Ramos (cell line): ENCODE measurements around the gene GTF2F2.
"Not testable (repeated sequence)": the region's sequence is repeated elsewhere in the genome, so short reads cannot be mapped to it uniquely, and the experiment has no call there.

Source experiments
- in situ Hi-C: fragments of 300-500 bp; cut with MboI; formaldehyde crosslinking; loops from one replicate; pipeline ENCODE4 v1.14.3; 2022; ENCODE audit warnings: low sequenced_read_pairs; ENCODE audit not compliant: unreplicated experiment

The GTF2F2 gene

GRCh38 chr13:45242524-45242923 is 122.2 kb downstream of the GTF2F2 start:
- in situ Hi-C loops, result no loop called here

- in situ Hi-C loops, result no loop called here
Observed at GRCh38 chr13:45243077-45243476, 122.8 kb downstream of the GTF2F2 start.

GRCh38 chr13:45244736-45245135 is 124.4 kb downstream of the GTF2F2 start:
- in situ Hi-C loops, result not testable (repeated sequence)

GRCh38 chr13:45249662-45250061 is 129.4 kb downstream of the GTF2F2 start:
- in situ Hi-C loops, result no loop called here

GRCh38 chr13:45254396-45254795 is 134.1 kb downstream of the GTF2F2 start:
- in situ Hi-C loops, result no loop called here

GRCh38 chr13:45255247-45255987 is 135.1 kb downstream of the GTF2F2 start:
- in situ Hi-C loops, result no loop called here

- in situ Hi-C loops, result no loop called here
Observed at GRCh38 chr13:45256254-45256653, 135.9 kb downstream of the GTF2F2 start.

GRCh38 chr13:45257638-45258333 is 137.5 kb downstream of the GTF2F2 start:
- in situ Hi-C loops, result no loop called here

- in situ Hi-C loops, result no loop called here
Observed at GRCh38 chr13:45258334-45258675, 138.0 kb downstream of the GTF2F2 start.

GRCh38 chr13:45267215-45267614 is 146.9 kb downstream of the GTF2F2 start:
- in situ Hi-C loops, result no loop called here

GRCh38 chr13:45269204-45269603 is 148.9 kb downstream of the GTF2F2 start:
- in situ Hi-C loops, result no loop called here

GRCh38 chr13:45276913-45277312 is 156.6 kb downstream of the GTF2F2 start:
- in situ Hi-C loops, result no loop called here

- in situ Hi-C loops, result no loop called here
Observed at GRCh38 chr13:45278096-45278645, 157.9 kb downstream of the GTF2F2 start.

- in situ Hi-C loops, result no loop called here
Observed at GRCh38 chr13:45280011-45280410, 159.7 kb downstream of the GTF2F2 start.

GRCh38 chr13:45280751-45281634 is 160.7 kb downstream of the GTF2F2 start:
- in situ Hi-C loops, result no loop called here

- in situ Hi-C loops, result no loop called here
Observed at GRCh38 chr13:45282994-45283393, 162.7 kb downstream of the GTF2F2 start.

GRCh38 chr13:45289936-45290563 is 169.7 kb downstream of the GTF2F2 start:
- in situ Hi-C loops, result no loop called here

GRCh38 chr13:45292176-45292575 is 171.9 kb downstream of the GTF2F2 start:
- in situ Hi-C loops, result no loop called here

- in situ Hi-C loops, result no loop called here
Observed at GRCh38 chr13:45295536-45295935, 175.2 kb downstream of the GTF2F2 start.

GRCh38 chr13:45296259-45296658 is 175.9 kb downstream of the GTF2F2 start:
- in situ Hi-C loops, result no loop called here
